ENCODE measurements around the gene GRAMD1C.

GRCh38 chr3:113844622-113845222 is 6.1 kb downstream of the GRAMD1C start:
- TF ChIP-seq POLR2A (IDR thresholded peaks at IDR 0.05; ENCODE audit: low read depth, low read length) (no peak), EZH2 (IDR thresholded peaks at IDR 0.05; ENCODE audit: borderline replicate concordance, low read depth, low read length, severe bottlenecking) (no peak)
- TF ChIP-seq, protein P1, sequence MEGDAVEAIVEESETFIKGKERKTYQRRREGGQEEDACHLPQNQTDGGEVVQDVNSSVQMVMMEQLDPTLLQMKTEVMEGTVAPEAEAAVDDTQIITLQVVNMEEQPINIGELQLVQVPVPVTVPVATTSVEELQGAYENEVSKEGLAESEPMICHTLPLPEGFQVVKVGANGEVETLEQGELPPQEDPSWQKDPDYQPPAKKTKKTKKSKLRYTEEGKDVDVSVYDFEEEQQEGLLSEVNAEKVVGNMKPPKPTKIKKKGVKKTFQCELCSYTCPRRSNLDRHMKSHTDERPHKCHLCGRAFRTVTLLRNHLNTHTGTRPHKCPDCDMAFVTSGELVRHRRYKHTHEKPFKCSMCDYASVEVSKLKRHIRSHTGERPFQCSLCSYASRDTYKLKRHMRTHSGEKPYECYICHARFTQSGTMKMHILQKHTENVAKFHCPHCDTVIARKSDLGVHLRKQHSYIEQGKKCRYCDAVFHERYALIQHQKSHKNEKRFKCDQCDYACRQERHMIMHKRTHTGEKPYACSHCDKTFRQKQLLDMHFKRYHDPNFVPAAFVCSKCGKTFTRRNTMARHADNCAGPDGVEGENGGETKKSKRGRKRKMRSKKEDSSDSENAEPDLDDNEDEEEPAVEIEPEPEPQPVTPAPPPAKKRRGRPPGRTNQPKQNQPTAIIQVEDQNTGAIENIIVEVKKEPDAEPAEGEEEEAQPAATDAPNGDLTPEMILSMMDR (IDR thresholded peaks at IDR 0.05; ENCODE audit: extremely low read depth in 1 of 2, insufficient read depth in 1 of 2, low read depth in 1 of 2, low read length in 2 of 2) = peak; percentile 34 to 46

Measured in endothelial cell of umbilical vein (primary cell).